Ovary (tissue), 3 donors: Measurements from ENCODE around the gene HOMER2.

Source experiments
- CTCF ChIP-seq, 3 donors: fragments of 450-650 bp in 2 of 3; fragments of 200-600 bp in 1 of 3; IDR thresholded peaks; one replicate each; pipeline versions ENCODE4 v1.5.1 to v1.8.0; 2016 to 2022; ENCODE audit warnings: antibody characterized with exemption in 3 of 3, mild to moderate bottlenecking in 1 of 3
- EP300 ChIP-seq: sonication (generic); formaldehyde crosslinking; IDR thresholded peaks from one replicate; pipeline ENCODE4 v1.6.1; 2017; ENCODE audit warnings: antibody characterized with exemption
- POLR2A ChIP-seq: fragments of 450-650 bp; IDR thresholded peaks from one replicate; pipeline ENCODE4 v1.6.1; 2017; ENCODE audit warnings: antibody characterized with exemption, mild to moderate bottlenecking, moderate library complexity
- donor health status: DM: no; HTN: no; CAD: no.

DNA sequence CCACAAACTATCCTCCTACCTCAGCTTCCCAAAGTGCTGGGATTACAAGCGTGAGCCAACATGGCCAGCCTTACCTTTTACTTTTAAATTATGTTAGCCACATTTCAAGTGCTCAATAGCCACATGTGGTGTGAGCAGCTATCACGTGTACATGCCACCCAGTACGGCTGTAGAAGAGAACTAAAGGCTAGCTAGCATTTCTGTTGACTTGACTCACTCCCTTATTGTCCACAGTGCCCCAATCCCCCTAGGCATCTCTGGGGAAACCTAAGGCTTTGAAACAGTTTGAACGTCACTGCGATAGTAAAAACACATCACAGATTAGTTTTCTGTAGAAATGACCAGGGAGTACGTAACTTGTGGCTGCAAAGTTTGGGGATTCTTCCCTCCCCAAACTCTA, 46.9 kb upstream of the HOMER2 start:
- TF ChIP-seq POLR2A, result no peak
- TF ChIP-seq CTCF (IDR thresholded peaks at IDR 0.05), result no peak
- TF ChIP-seq EP300, result no peak
